C4-2B (cell line): ENCODE results near the gene SSBP2.

Experiments
- H3K27ac ChIP-seq: fragments of 450-650 bp; 2 replicates; pipeline ENCODE4 v1.5.1; 2017
- CTCF ChIP-seq: fragments of 450-650 bp; conservative IDR thresholded peaks from 2 replicates; pipeline ENCODE4 v1.5.1; 2017; ENCODE audit warnings: mild to moderate bottlenecking
- ZFX ChIP-seq: fragments of 450-650 bp; IDR thresholded peaks from 2 replicates; pipeline ENCODE4 v1.6.1; 2017

SSBP2 gene

GRCh38 chr5:81760521-81760920 lies 9.6 kb upstream of the SSBP2 start:
- TF ChIP-seq CTCF = no peak
- TF ChIP-seq ZFX = no peak
- no peak overlapping the region for H3K27ac ChIP-seq

GRCh38 chr5:81759632-81760005 lies 8.7 kb upstream of the SSBP2 start:
- TF ChIP-seq CTCF = no peak
- TF ChIP-seq ZFX = no peak
- H3K27ac ChIP-seq = no peak overlapping the region

GRCh38 chr5:81757404-81757803 lies 6.5 kb upstream of the SSBP2 start:
- TF ChIP-seq CTCF (no peak), ZFX (no peak)
- H3K27ac ChIP-seq = no peak overlapping the region

- no peak for TF ChIP-seq CTCF
- no peak for TF ChIP-seq ZFX
- H3K27ac ChIP-seq = no peak overlapping the region
Measured at GRCh38 chr5:81756016-81756415, 5.1 kb upstream of the SSBP2 start.

- H3K27ac ChIP-seq = no peak overlapping the region
- TF ChIP-seq ZFX (no peak), CTCF (no peak)
Measured at GRCh38 chr5:81755320-81755719, 4.4 kb upstream of the SSBP2 start.

GRCh38 chr5:81754621-81755020 lies 3.7 kb upstream of the SSBP2 start:
- TF ChIP-seq ZFX (no peak), CTCF (no peak)

GRCh38 chr5:81753429-81753828 lies 2.5 kb upstream of the SSBP2 start:
- H3K27ac ChIP-seq = no peak overlapping the region
- TF ChIP-seq CTCF = no peak
- TF ChIP-seq ZFX = no peak

More at GRCh38 chr5:81754621-81755020, 3.7 kb upstream of the SSBP2 start:
- H3K27ac ChIP-seq = no peak overlapping the region

GRCh38 chr5:81752644-81752963 lies 1.7 kb upstream of the SSBP2 start:
- TF ChIP-seq CTCF = no peak
- H3K27ac ChIP-seq = no peak overlapping the region
